Measurements from ENCODE around the gene FNTB. TPM values are rescaled to one million over a fixed set of nuclear protein-coding genes. Genes with fewer than 3 reads are reported as not detected.

Gene FNTB
- total RNA-seq, 2 experiments from 2014 or later: 13.3 to 14.6 TPM

DNA sequence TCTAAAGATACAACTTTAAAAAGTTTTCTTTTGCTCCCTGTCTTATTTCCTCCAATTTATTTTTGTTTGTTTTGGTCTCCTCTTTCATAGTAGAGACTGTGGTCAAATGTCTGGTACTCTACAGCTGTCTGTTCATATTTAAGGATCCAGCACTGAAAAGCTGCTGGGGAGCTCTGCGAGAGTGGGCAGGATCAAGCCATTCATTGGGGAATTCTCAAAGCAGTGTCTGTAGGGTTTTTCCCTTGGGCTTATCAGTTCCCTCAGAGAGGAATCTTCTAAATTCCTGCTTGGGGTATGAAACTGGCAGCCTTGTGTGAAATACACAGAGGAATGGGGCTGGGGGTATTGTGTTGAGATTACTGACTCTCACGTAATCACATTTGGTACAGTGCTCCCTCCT is 52.3 kb downstream of the FNTB start:
- ChIA-PET CTCF (no interaction called here), POLR2A (no interaction called here)

DNA sequence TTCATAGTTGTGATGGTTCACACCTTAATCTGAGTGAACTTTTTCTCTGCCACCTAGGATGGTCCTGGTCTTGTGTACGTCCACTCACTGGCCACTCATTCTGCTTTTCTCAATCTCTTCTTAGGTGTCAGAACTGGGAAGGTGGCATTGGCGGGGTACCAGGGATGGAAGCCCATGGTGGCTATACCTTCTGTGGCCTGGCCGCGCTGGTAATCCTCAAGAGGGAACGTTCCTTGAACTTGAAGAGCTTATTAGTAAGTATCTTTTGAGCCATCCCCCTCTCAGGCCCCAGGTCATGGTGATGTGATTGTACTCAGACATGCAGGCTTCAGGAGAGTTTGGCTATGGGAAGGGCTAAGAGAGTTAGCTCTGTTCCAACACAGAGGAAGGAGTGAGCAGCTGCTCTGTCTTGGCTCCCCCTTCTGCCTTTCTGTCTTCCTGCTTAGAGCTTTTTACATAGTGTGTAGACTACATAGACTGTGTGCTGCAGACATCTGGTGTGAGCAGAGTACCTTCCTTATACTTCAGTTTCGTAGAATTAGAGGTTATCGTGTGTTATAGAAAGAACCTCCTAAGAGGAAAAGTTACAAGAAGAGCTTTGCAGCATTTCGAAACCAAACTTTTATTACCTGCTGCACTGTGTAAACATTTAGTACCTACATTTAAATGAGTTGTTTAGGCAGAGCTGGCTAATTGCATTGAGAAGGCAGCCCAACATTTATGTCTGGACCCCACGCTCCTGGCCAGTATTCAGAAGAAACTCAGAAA is 54.2 kb downstream of the FNTB start:
- CTCF ChIA-PET: interaction anchor here (1.3 kb wide), 1 partner anchor 55 kb away, joined by 5 read pairs; the partner anchor contains the start of gene FNTB
- POLR2A ChIA-PET: interaction anchor here (0.5 kb wide), 1 partner anchor 8 kb away, joined by 3 read pairs; no protein-coding TSS in a partner anchor

DNA sequence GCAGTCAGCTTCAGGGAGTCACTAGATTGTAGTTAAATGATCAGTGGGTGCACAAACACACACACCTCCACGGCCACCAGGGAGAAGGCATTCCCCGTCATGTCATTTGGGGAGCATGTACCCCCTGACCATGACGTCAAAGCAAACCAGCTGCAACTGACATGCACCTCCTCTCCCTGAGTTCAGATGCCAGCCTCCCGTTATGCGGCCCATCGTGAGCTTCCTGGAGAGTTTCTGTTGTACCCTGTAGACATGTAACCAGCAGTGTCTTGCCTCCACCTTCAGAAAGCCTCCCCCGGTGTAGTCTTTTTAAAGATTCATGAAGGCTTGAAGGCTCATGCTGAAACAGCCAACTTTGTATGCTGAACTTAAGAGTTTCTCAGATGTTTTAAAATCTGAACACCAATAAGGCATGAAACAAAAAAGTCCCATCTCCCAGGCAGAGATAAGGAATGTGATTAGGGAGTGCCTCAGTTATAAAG is 54.8 kb downstream of the FNTB start:
- POLR2A ChIA-PET: interaction anchor here (0.5 kb wide), 1 partner anchor 8 kb away, joined by 3 read pairs; no protein-coding TSS in a partner anchor
- CTCF ChIA-PET: interaction anchor here (1.3 kb wide), 1 partner anchor 55 kb away, joined by 5 read pairs; the partner anchor contains the start of gene FNTB

DNA sequence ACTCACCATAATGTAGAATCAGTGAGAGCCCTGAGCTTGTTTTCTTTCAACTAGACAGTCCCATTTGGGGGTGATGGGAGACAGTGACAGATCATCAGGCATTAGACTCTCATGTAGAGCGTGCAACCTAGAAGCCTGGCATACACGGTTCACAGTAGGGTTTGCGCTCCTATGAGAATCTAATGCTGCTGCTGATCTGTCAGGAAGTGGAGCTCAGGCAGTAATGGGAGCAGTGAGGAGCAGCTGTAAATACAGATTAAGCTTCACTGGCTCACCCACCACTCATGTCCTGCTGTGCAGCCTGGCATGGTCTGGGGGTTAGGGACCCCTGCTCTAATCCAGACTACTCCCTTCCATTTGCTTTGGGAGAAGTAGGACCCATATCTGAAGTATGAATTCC is 55.6 kb downstream of the FNTB start:
- ChIA-PET CTCF (interaction anchor here (1.3 kb wide), 1 partner anchor 56 kb away, joined by 5 read pairs; the partner anchor contains the start of gene FNTB), POLR2A (no interaction called here)

DNA sequence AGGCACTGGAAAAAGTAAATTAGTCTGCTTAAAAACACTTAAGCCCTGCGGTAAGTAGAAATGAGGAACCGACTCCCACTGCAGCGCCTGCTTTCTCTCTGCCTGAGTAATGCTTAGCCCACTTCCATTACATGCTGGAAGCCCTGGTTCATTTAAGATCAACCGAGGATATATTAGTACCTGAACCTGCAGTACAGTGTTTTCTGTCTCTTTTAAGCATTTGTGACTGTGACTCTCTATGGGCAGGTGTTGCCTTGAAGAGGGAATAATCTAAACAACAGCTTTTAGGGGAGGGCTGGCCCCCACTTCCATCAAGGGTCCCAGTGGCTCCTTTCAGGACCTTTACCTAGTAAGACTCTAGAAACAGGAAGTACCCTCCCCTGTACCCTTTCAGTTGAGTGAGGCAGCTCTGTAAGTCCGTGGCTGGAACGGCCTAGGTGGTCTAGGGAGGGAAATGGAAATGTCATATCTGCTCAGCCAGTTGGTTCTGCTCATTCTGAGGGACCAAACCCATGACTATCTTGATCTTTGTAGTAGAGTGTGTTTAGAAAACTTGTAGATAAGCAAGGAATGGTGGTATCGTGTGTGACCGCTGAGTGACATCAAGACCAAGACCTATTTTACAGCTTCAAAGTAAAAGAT is 56.2 kb downstream of the FNTB start:
- ChIA-PET CTCF (no interaction called here), POLR2A (no interaction called here)

DNA sequence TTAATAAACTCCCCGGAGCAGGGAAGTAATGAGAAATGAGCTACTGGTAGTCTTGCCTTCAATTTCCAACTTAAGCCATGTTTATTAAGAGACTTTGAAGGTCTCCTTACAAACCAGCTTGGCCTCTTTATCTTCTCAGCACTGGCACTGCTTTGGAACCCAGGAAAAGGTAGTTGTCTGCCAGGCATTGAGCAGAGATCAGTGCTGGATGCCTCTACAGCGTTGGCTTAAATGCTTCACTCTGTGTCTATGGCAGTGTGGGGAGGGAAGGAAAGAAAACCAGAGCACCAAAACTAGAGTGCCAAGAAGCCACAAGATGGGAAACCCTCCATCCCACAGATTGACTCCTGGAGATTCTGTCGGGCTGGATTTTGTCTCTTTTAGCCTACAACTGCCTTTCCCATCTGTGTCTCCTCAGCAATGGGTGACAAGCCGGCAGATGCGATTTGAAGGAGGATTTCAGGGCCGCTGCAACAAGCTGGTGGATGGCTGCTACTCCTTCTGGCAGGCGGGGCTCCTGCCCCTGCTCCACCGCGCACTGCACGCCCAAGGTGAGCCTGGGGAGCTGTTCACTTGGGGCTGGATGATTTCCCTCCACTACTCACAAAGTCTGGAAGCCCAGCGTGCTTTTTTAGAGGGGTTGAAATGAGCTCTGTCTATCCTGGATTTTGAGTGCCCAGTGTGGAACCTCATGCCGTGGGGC is 57.3 kb downstream of the FNTB start:
- CTCF ChIA-PET: no interaction called here
- POLR2A ChIA-PET: no interaction called here

DNA sequence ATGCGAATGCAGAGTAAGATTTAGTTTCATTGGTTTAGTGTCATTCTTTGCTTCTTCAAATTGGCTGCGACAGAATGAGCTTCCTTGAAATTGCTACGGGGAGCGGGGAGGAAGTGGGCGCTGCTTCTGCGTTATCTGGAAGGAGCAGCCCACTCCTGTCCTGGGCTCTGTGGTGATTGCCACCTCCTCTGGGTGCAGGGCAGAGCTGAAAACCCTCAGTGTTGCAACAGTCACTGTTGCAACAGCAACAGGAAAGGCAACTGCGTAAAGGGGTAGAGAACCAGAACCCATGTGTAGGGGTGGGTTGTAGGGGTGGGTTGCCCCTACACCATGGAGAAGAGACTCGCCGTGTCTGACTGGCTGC is 57.9 kb downstream of the FNTB start:
- POLR2A ChIA-PET: no interaction called here

DNA sequence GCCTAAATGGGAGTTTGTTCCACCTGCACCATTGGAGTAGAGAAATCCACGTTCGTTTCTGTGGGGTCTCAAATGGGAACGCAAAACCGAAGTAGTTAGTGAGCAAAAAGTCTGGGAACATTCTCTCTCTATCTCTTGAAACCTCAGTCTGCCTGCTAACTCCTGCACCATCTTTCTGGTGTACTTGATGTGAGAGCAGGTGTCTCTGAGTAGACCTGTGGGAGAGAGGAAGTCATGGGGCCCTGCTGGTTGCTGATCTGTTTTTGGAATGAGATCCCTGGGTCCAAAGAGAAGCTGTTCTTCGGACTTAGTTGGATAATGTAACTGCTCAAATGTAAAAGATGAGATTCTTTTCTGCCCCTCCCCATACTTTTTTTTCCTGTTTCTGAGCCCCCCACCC is 58.3 kb downstream of the FNTB start:
- ChIA-PET CTCF (no interaction called here), POLR2A (no interaction called here)

More for the DNA sequence above, 57.9 kb downstream of the FNTB start:
- CTCF ChIA-PET: no interaction called here

DNA sequence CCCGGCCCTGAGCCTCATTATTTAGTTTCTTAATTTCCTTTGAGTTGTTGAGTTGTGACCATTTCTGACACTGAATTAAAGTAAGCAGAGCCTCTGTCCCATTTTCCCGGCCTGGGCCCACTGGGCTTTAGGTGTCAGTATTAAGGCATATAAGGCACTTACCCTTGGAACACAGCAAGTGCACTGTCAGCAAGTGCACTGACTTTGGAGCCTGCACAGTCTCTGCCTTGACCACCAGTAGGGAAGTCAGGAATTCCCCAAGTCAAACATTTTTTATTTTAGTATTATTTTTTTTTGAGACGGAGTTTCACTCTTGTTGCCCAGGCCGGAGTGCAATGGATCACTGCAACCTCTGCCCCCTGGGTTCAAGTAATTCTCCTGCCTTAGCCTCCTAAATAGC is 59.0 kb downstream of the FNTB start:
- ChIA-PET CTCF (no interaction called here), POLR2A (no interaction called here)

DNA sequence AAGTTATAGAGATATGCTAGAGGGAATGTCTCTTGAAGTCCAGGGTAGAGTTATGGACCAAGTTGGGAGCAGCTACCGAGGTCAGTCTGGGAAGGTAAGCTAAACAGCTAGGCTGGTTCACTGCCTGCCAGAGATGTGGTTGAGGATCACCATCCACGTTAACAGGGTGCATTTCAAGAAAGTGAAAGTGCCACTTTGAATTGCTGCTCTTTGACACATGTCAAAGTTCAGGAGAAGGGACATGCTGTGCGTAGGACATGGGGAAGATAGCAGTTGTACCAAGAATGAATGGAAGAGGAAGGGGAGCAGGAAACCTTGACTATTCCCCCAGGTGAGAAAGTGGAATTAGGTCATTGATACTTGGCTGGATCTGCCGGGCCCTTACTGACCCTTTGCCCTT is 66.1 kb downstream of the FNTB start:
- CTCF ChIA-PET: no interaction called here
- POLR2A ChIA-PET: no interaction called here

DNA sequence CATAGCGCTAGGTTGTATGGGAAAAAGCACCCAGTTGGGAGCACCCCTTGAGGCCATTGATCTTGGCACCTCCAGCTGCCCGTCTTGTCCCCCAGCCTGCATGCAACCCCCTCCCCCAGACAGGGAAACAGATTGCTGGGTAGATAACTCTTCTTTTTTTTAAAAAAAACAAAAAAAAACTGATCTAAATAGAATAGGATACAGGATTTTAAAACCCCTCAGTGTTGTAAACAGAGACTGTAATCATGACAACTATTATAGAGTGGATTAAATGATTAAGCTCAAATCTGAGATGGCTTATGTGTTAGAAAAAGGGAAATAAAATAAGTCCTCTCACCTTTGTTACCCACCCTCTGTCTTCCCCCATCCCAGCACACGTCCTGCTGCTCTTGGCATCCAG is 66.8 kb downstream of the FNTB start:
- CTCF ChIA-PET: interaction anchor here (0.7 kb wide), 1 partner anchor 67 kb away, joined by 5 read pairs; the partner anchor contains the start of gene FNTB
- POLR2A ChIA-PET: no interaction called here

DNA sequence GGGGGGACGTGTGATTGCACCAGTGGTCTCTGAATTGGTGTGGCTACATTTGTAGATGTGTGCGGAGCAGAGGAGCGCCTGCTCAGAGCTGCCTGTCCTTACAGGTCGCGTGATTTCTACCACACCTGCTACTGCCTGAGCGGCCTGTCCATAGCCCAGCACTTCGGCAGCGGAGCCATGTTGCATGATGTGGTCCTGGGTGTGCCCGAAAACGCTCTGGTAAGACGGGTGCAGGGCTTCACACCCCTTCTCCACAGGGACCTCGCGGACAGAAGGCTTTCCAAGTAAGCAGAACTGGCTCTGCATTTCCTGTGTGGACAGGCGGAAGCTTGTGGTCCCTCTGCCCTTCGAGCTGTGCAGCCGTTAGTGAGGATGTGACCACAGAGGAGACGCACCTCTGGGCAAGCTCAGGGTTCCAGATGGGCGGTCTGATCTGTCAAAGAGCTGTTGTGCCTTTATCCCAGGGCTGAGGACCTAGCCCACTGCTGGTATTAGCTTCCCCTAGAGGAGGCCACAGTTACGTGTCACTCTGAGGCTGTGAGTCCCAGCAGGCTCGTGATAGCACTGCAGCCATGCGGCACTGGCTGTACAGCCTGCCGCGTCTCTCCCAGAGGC is 67.9 kb downstream of the FNTB start:
- POLR2A ChIA-PET: no interaction called here
- CTCF ChIA-PET: no interaction called here

DNA sequence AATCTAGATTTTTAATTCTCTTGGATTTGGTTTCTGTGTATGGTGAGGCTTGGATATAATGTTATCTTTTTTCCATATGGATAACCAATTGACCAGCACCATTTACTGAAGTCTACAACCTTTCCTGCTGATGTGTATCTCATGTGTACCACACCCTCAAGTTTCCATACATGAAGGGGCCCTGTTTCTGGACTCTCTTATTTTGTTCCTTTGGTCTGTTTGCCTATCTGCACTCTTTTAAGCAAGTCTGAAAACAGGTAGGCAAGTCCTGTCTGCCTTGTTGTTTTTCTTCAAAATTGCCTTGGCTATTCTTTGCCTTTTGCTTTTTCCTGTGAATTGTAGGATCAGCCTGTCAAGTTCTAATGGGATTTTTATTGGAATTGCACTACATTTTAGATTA is 71.0 kb downstream of the FNTB start:
- POLR2A ChIA-PET: no interaction called here
- CTCF ChIA-PET: no interaction called here

DNA sequence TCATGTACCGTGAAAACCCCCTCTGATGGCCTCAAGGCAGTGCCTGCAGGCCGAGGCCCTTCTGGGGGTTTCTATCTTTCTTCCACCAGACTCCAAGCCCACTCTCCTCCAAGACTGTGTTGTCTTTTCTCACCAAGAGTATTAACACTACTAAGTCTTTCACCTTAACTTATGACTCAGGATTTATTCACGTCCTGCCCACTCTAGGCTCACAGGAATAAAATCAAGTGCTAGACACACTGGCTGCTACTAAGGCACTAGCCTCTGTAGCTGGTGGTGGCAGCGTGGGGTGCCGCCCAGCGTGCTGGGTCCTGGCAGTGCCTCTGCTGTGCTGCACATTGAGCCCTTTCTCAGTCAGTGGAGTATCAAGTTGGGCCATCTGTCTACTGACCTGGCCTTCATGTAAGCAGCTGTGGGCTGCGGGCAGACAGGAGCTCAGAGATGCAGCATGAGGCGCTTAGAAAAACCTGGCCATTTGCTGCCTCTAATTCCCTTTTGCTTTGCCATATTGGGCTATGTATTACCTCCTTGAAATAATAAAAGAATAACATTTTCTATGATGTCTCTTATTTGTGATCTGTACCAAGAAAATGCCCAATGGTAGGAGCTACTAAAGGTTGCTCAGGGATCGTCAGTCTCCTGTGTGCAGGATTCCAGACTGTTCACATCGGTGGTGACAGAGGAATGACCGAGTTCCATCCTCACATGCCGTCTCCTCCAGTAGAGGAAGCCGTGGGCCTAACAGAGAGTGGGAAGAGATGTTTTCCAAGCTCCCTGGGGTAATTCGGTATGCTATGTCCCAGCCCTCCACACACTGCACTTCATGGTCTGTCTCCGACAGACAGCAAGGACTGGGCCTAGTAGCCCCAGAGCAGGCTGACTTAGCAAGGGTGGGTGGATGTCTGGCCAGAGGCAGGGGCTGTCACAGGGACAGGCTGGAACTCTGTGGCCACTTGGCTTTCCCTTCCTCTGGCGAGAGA is 75.7 kb downstream of the FNTB start:
- ChIA-PET CTCF (no interaction called here), POLR2A (no interaction called here)

DNA sequence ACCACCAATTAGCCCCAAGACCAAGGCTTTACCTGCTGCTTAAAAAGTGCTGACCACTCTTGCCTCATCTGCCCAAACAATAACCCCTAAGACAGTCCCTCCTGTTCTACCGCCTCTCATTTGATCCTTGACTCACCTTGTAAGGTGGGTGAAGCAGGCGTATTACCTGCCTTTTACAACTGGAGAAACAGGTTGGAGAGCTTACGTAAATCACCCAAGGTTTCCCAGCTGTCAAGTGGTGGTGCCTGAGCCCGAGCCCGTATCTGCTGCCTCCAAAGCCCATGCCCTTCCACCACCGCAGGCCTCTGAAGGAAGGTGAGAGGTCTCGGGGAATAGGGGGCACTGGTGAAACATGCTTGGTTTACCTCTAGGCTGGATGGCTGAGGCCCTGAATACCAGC is 79.0 kb downstream of the FNTB start:
- ChIA-PET POLR2A (no interaction called here), CTCF (no interaction called here)

DNA sequence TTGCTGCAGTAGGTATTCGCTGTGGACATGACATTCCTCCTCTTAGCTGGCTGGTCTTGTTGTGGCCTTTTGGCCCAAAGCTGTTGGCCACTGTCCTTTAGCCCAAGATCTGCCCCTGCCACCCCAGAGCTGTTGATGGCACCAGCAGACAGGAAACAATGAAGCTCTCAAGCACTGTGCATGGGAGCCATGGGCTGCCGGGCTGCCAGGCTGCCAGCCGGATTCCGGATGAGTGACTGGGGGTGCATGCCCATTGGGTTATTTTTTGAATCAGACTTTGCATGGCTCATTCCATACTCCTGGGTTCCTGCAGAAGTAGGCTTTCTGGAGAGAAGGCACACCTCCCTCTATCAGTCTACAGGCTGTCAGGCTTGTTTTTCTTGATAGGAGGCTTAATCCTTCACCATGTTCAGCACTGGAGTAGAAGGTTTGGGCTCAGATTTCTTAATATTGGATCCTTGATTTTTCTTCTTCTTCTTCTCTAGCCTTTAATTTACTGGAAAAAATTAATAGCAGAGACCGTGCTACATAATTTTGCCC is 83.2 kb downstream of the FNTB start:
- ChIA-PET POLR2A (no interaction called here), CTCF (no interaction called here)

DNA sequence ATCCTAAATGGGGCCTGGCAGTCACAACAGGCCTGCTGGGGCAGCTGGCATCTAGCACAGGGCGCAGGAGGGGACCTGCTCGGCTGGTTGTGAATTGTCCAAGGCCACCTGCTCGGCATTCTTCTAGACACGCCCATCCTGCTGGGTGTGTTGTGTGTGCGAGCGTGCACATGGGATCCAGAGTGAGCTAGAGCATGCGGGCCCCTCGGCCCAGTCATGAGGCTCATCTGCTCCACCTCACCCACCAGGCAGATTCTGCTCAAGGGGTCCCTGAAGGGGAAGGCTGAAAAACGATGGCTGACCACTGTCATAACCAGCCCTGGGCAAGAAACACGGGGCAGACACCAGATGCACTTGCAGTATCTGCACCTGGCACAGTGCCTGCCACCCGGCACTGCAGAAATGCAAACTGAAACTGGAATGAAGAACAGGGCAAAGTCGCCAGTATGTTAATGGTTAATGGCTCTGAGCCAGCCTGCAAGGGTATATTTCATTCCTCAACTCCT is 83.8 kb downstream of the FNTB start:
- ChIA-PET CTCF (no interaction called here), POLR2A (no interaction called here)

DNA sequence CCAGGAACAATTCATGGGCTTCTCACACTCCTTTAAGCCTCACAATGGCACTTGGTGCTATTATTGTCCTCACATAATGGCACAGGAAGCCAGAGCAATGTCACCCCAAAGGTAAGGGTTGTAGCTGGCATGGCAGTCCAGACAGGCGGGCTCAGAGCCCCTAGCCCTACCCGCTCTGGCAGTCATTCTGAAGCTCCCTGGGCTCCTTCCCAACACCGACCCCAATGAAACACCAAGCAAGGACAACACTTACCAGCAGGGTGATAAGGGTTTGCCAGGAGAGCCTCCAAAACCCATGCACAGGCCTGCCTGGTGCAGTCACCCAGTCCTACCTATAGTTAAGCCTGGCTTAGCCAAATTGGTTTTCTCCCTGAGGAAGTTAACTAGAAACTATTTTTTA is 84.8 kb downstream of the FNTB start:
- POLR2A ChIA-PET: no interaction called here
- CTCF ChIA-PET: no interaction called here

DNA sequence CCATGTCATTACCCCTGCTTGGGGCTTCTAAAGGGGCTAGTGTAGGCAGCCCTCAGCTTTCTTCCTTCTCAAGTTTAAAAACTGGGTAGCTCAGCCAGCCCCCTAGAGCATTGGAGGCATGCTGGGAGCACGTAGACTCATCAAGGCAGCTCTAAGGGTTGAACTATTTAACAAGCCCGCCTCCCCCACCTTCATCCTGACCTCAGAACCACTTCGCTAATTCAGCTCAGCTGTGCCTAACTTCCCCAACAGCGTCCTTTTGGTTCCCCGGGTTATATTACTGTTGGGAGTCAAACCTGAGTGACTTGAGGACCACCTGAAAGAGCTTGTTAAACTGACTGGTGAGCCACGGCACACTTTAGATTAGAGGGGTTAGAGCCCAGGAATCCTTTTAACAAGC is 85.6 kb downstream of the FNTB start:
- ChIA-PET CTCF (interaction anchor here (1.6 kb wide), 1 partner anchor 102 kb away, joined by 3 read pairs; no protein-coding TSS in a partner anchor), POLR2A (no interaction called here)

All from activated CD8-positive, alpha-beta memory T cell treated with anti-CD3 and anti-CD28 coated beads for 36 hours (primary cell).